GM18867 (cell line): Measurements from ENCODE around the gene NARS2.

Source experiments
- ATAC-seq: cut with Tn5 transposase; IDR thresholded peaks from one replicate; pipeline ENCODE4 v1.9.1; 2021; ENCODE audit warnings: mild to moderate bottlenecking, moderate library complexity; ENCODE audit not compliant: unreplicated experiment

The NARS2 gene

GRCh38 chr11:78417175-78417887, 157.3 kb downstream of the NARS2 start, which contains the start of gene GAB2:
TSS of gene GAB2 (minus strand) at chr11:78417820. CDS start at chr11:78417720, 100 bp downstream.
- no peak for ATAC-seq

DNA sequence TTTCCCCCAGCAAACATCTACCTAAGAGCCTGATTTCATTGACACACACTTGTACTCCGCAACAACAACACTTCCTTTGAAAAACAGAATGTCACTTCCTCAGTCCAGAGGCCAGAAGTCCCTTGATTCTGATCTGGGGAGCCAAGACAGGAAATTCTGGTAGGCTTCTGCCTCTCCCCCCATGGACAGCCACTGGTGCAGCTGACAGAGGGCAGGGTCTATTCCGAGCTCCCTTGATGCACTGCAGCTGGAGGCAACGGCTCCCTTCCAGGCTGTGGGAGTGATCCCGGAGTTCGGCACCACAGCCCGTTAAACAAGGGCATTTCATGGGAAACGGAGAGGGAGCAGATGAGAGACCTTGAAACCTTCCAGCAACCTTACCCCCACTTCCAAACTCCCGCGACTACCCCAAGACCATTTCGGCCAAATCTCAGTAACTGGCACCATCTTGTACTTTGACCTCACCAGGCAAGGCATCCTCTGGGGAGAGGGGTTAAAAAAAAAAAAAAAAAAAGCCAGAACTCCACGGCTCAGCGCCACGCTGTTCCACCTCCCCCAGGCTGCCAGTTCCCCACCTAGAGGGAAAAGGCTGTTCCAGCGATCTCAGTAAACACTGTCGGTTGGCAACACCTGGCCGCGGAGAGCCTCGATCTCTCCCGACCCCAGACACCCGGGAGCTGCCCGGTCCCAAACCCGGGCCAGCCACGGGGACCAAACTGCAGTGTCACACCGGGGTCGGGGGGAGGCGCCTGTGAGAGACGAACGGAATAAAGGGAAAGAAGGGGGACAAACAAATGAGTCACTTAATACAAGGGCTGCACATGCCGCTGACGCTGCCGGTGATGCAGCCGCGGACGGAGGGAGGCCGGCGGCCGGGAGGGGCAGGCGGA, 158.1 kb downstream of the NARS2 start:
- peak; percentile 60 for ATAC-seq

- ATAC-seq, result no peak
Measured at GRCh38 chr11:78415338-78415737, 159.3 kb downstream of the NARS2 start.

DNA sequence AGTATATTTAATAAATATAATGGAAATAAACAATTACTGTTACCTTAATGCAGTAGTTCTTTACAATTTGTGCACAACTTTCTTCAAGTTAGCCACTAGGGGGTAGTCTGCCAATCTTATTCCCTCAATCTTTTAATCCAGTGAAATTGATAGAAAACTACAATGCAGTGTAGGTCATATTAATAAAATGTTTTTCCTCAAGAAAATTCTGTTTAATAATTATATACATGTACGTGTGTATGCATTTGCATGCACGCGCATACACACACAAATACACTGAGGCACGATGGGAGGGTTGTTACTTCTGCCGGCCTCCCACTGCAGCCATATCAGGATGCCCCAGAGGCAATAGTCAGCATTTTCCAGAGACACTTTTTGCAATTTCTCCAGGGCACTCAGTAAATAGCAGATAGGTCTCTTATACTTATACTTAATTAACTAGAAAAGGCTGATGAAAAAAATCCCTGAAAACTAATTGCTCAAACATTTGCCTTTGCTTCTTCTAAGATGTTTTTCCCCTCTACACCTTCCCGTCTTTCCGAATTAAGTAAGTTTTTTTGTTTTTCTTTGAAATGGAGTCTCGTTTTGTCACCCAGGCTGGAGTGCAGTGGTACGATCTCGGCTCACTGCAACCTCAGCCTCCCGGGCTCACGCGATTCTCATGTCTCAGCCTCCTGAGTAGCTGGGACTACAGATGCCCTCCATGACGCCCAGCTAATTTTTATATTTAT, 160.2 kb downstream of the NARS2 start:
- ATAC-seq, result no peak

DNA sequence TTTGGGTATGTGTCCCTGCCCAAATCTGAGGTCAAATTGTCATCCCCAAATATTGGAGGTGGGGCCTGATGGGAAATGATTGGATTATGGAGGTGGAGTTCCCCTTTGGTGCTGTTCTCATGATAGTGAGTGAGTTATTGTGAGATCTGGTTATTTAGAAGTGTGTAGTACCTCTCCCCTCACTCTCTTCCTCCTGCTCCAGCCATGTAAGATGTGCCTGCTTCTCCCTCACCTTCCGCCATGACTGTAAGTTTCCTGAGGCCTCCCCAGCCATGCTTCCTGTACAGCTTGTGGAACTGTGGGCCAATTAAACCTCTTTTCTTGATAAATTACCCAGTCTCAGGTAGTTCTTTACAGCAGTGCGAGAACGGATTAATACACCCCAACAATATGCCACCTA, 166.0 kb downstream of the NARS2 start:
- ATAC-seq, result no peak

DNA sequence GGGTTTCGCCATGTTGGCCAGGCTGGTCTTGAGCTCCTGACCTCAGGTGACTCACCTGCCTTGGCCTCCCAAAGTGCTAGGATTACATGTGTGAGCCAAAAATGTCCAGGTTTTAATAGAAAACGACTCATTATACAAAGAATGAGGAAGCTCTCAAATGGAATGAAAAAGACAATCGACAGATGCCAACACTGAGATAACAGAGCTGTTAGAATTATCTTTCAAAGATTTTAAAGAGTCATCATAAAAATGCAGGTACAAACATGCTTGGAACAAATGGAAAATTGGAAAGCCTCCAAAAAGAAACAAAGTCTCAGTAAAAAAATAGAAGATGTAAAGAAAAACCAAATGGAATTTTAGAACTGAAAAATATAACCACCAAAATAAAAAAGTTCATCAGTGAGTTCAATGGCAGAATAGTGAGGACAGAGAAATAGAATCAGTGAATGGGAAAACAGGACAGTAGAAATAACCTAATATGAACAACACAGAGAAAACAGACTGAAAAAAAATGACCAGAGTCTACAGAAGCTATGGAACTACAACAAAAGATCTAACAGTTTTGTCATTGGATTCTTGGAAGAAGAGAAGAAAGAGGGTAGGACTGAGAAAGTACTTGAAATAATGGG, 168.0 kb downstream of the NARS2 start:
- no peak for ATAC-seq

DNA sequence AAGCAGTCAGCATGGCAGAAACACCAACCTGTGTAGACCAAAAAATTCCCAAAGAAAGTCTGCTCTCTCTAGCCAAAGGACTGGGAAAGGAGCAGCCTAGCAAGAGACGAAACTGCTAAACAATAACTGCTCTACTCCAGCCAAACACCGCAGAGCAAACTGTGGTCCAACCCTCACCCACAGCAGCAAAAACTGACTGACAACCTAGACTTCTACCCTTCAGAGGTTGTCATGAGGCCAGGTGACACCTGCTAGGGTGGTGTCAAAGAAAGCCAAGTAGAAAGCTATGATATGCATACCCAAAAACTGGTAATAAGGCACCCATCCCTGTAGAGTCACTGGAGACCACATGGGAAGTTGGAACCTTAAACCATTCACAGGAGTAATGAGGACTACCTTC, 168.9 kb downstream of the NARS2 start:
- ATAC-seq, result no peak

DNA sequence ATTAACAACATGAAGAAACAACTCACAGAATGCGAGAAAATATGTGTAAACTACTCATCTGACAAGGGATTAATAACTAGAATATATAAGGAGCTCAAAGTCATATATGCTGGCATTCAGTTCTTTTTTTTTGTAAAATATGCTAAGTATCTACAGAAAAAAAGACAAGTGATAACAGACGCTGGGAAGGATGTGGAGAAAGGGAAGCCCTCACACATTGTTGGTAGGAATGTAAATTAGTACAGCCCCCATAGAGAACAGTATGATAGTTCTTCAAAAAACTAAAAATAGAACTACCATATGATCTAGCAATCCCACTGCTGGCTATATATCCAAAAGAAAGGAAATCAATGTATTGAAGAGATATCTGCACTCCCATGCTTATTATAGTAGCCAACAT, 170.9 kb downstream of the NARS2 start:
- no peak for ATAC-seq

GRCh38 chr11:78402847-78403246, 171.8 kb downstream of the NARS2 start:
- ATAC-seq, result no peak

DNA sequence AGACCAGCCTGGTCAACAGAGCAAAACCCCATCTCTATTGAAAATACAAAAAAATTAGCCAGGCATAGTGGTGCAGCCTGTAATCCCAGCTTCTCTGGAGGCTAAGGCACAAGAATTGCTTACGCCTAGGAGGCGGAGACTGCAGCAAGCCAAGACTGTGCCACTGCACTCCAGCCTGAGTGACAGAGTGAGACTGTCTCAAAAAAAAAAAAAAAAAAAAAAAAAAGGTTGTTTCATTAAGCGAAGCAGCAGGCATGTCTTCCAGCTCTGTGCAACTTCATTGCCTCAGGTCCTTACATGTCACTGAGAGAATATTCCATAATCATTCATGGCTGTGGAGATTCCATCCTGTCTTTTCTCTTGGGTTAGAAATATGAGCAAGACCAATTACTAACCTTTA, 174.0 kb downstream of the NARS2 start:
- no peak for ATAC-seq

- no peak for ATAC-seq
Measured at GRCh38 chr11:78400116-78400515, 174.5 kb downstream of the NARS2 start.

GRCh38 chr11:78399136-78399535, 175.5 kb downstream of the NARS2 start:
- ATAC-seq, result no peak

GRCh38 chr11:78398715-78399114, 175.9 kb downstream of the NARS2 start:
- no peak for ATAC-seq

- peak; percentile 94 for ATAC-seq
Measured at GRCh38 chr11:78397398-78397797, 177.3 kb downstream of the NARS2 start.

DNA sequence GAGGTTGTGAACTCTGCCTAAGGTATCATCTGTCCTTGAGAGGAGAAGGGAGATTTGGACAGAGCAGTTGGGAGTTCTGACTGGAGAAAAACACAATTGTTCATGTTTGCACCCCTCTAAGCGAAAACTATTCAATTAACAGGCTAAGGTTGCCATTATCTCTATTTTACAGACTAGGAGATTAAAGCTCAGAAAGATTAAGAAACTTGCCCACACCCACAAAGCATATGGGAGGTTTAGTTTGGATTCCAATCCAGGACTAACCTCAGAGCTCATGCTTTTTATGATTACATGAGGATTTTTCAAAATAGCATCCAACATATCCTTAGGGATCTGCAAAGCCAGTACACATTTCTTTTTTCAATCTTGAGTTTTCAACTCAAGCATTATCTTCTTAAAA, 179.1 kb downstream of the NARS2 start:
- ATAC-seq, result no peak

- ATAC-seq, result no peak
Measured at GRCh38 chr11:78392854-78393253, 181.8 kb downstream of the NARS2 start.

- ATAC-seq, result no peak
Measured at GRCh38 chr11:78391424-78391823, 183.2 kb downstream of the NARS2 start.

GRCh38 chr11:78390809-78391208, 183.9 kb downstream of the NARS2 start:
- no peak for ATAC-seq

- no peak for ATAC-seq
Measured at GRCh38 chr11:78386215-78386941, 188.3 kb downstream of the NARS2 start.
